Right cardiac atrium (tissue), 5 donors: ENCODE measurements around the gene CLCN4. TPM values are rescaled to one million over a fixed set of nuclear protein-coding genes. Genes with fewer than 3 reads are reported as not detected.

Source experiments
- ATAC-seq, 2 donors: fragments of 200-7000 bp; cut with Tn5 transposase; one replicate each; pipeline versions ENCODE4 v1.8.0 to v1.9.1; 2020; ENCODE audit warnings: moderate library complexity in 2 of 2, mild to moderate bottlenecking in 1 of 2
- DNase-seq, 3 donors: peaks; one replicate each; pipeline ENCODE4 v3.0.0-alpha.2; 2020
- H3K27ac ChIP-seq: one replicate; pipeline ENCODE4 v1.5.1; 2013; ENCODE audit warnings: mild to moderate bottlenecking, low read length, control low read depth, moderate library complexity
- H3K27me3 ChIP-seq: one replicate; pipeline ENCODE4 v1.6.1; 2013; ENCODE audit not compliant: control insufficient read depth, insufficient read depth
- H3K4me1 ChIP-seq: one replicate; pipeline ENCODE4 v1.6.1; 2013; ENCODE audit warnings: low read length; ENCODE audit not compliant: control insufficient read depth, insufficient read depth
- H3K4me3 ChIP-seq: one replicate; pipeline ENCODE4 v1.5.1; 2013; ENCODE audit warnings: low read length, control low read depth
- H3K9me3 ChIP-seq: one replicate; pipeline ENCODE4 v1.6.1; 2013; ENCODE audit warnings: low read length; ENCODE audit not compliant: control insufficient read depth
- WGBS: extraction: QIAGEN DNeasy Blood & Tissue Kit; methylation state at CpG from one replicate; pipeline ENCODE4 v1.1.7; 2013; 5-methylcytosine and 5-hydroxymethylcytosine counted together
- intact Hi-C, 4 donors: fragments of 100-400 bp; cut with DNase I; formaldehyde crosslinking; loops; one replicate each; pipeline versions ENCODE4 v1.11.0 to v1.14.0; 2022 to 2023
- polyA plus RNA-seq: library from polyadenylated mRNA; stranded (reverse); fragments of 200-250 nt; gene quantifications from one replicate; pipeline ENCODE4 v1.2.3, GENCODE V29; 2013
- total RNA-seq, 4 donors: library from RNA; stranded (reverse); fragmentation: NEBNext Ultra II Directional; extraction: Animal tissue kit (Norgen Biotek cat#: 25700); gene quantifications; one replicate each; pipeline ENCODE4 v1.2.1, GENCODE V29; 2021
- donor health status: healthy with polysubstance abuse.
- donor health status: DM: no; HTN: yes; CAD: no.
- donor health status: DM: no; HTN: no; CAD: no.
- donor health status: DM: no; HTN: yes; CAD: no; lungs with severe emphysema.
- donor health status: DM: yes; HTN: yes; CAD: no.

CLCN4 gene
- total and polyA plus RNA-seq, 5 donors, result 11.0 to 34.9 (median 29.7) TPM

GRCh38 chrX:10242026-10242425 lies 85.3 kb downstream of the CLCN4 start:
- WGBS, result 87% methylated on average over 5 of the region's 5 CpGs
- ATAC-seq, result no peak
- Histone ChIP-seq H3K9me3 (no peaks in the 10 kb centered on the region), H3K4me1 (no peaks in the 10 kb centered on the region), H3K4me3 (no peak overlapping the region), H3K27me3 (no peaks in the 10 kb centered on the region), H3K27ac (no peak overlapping the region)
- intact Hi-C loops, result no loop called here
- DNase-seq, result no peak

GRCh38 chrX:10243106-10243505 lies 86.3 kb downstream of the CLCN4 start:
- intact Hi-C loops, result no loop called here
- Histone ChIP-seq H3K4me3 (no peak overlapping the region), H3K4me1 (no peaks in the 10 kb centered on the region), H3K9me3 (no peaks in the 10 kb centered on the region), H3K27ac (no peak overlapping the region), H3K27me3 (no peaks in the 10 kb centered on the region)
- no peak for ATAC-seq
- DNase-seq, result no peak
- 74% methylated on average over 4 of the region's 4 CpGs for WGBS

- H3K27me3 ChIP-seq, result no peaks in the 10 kb centered on the region
- H3K9me3 ChIP-seq, result no peaks in the 10 kb centered on the region
- 54% methylated on average over 9 of the region's 9 CpGs for WGBS
- ATAC-seq, result no peak
- DNase-seq, result no peak
- no peaks in the 10 kb centered on the region for H3K4me1 ChIP-seq
- no peak overlapping the region for H3K27ac ChIP-seq
- H3K4me3 ChIP-seq, result no peak overlapping the region
- intact Hi-C loops, result no loop called here
These were observed 88.3 kb downstream of the CLCN4 start for GRCh38 chrX:10244915-10245622.

- no peaks in the 10 kb centered on the region for H3K27me3 ChIP-seq
- no peak overlapping the region for H3K27ac ChIP-seq
- 78% methylated on average over 4 of the region's 4 CpGs for WGBS
- H3K9me3 ChIP-seq, result no peaks in the 10 kb centered on the region
- ATAC-seq, result no peak
- intact Hi-C loops, result no loop called here
- no peak overlapping the region for H3K4me3 ChIP-seq
- no peaks in the 10 kb centered on the region for H3K4me1 ChIP-seq
- no peak for DNase-seq
These were observed 89.1 kb downstream of the CLCN4 start for GRCh38 chrX:10245886-10246285.

GRCh38 chrX:10246297-10246696 lies 89.5 kb downstream of the CLCN4 start:
- DNase-seq (no peak), ATAC-seq (no peak)
- WGBS, result 29% methylated on average over 4 of the region's 4 CpGs
- Histone ChIP-seq H3K27me3 (no peaks in the 10 kb centered on the region), H3K9me3 (no peaks in the 10 kb centered on the region), H3K4me1 (no peaks in the 10 kb centered on the region), H3K4me3 (no peak overlapping the region), H3K27ac (no peak overlapping the region)
- intact Hi-C loops, result no loop called here

- WGBS, result 66% methylated on average over 2 of the region's 2 CpGs
- intact Hi-C loops, result no loop called here
These were observed 90.1 kb downstream of the CLCN4 start for GRCh38 chrX:10246846-10247245.

GRCh38 chrX:10254739-10255138 lies 98.0 kb downstream of the CLCN4 start:
- no peaks in the 10 kb centered on the region for H3K9me3 ChIP-seq
- H3K4me3 ChIP-seq, result no peak overlapping the region
- intact Hi-C loops, result no loop called here
- DNase-seq, result no peak
- H3K27ac ChIP-seq, result no peak overlapping the region
- H3K27me3 ChIP-seq, result no peaks in the 10 kb centered on the region
- no peaks in the 10 kb centered on the region for H3K4me1 ChIP-seq
- 88% methylated on average over 3 of the region's 3 CpGs for WGBS
- ATAC-seq, result no peak

More at GRCh38 chrX:10246846-10247245, 90.1 kb downstream of the CLCN4 start:
- DNase-seq (no peak), ATAC-seq (no peak)
- no peaks in the 10 kb centered on the region for H3K4me1 ChIP-seq
- no peak overlapping the region for H3K4me3 ChIP-seq
- H3K9me3 ChIP-seq, result no peaks in the 10 kb centered on the region
- no peaks in the 10 kb centered on the region for H3K27me3 ChIP-seq
- no peak overlapping the region for H3K27ac ChIP-seq

- Histone ChIP-seq H3K27me3 (no peaks in the 10 kb centered on the region), H3K4me3 (no peak overlapping the region), H3K9me3 (no peaks in the 10 kb centered on the region), H3K4me1 (no peaks in the 10 kb centered on the region), H3K27ac (no peak overlapping the region)
- WGBS, result 41% methylated on average over 1 of the region's 1 CpG
- no peak for DNase-seq
- intact Hi-C loops, result no loop called here
- no peak for ATAC-seq
These were observed 102.9 kb downstream of the CLCN4 start for GRCh38 chrX:10259716-10260115.

GRCh38 chrX:10265775-10266174 lies 109.0 kb downstream of the CLCN4 start:
- ATAC-seq, result no peak
- intact Hi-C loops, result no loop called here

GRCh38 chrX:10278716-10279115 lies 121.9 kb downstream of the CLCN4 start:
- no peak overlapping the region for H3K27ac ChIP-seq
- H3K9me3 ChIP-seq, result no peaks in the 10 kb centered on the region
- WGBS, result 92% methylated on average over 2 of the region's 2 CpGs
- no peak overlapping the region for H3K4me3 ChIP-seq
- H3K27me3 ChIP-seq, result no peaks in the 10 kb centered on the region
- H3K4me1 ChIP-seq, result no peaks in the 10 kb centered on the region
- ATAC-seq, result no peak
- intact Hi-C loops, result no loop called here
- no peak for DNase-seq

More at GRCh38 chrX:10265775-10266174, 109.0 kb downstream of the CLCN4 start:
- H3K4me1 ChIP-seq, result no peaks in the 10 kb centered on the region
- DNase-seq, result no peak
- WGBS, result 96% methylated on average over 2 of the region's 2 CpGs
- H3K4me3 ChIP-seq, result no peak overlapping the region
- no peaks in the 10 kb centered on the region for H3K9me3 ChIP-seq
- H3K27ac ChIP-seq, result no peak overlapping the region
- H3K27me3 ChIP-seq, result no peaks in the 10 kb centered on the region

GRCh38 chrX:10280071-10280470 lies 123.3 kb downstream of the CLCN4 start:
- Histone ChIP-seq H3K9me3 (no peaks in the 10 kb centered on the region), H3K27me3 (no peaks in the 10 kb centered on the region), H3K4me1 (no peaks in the 10 kb centered on the region), H3K4me3 (no peak overlapping the region), H3K27ac (no peak overlapping the region)
- 73% methylated on average over 2 of the region's 2 CpGs for WGBS
- no peak for ATAC-seq
- intact Hi-C loops, result no loop called here
- peak; percentile 22 to 56 (median 44) for DNase-seq

GRCh38 chrX:10282490-10282889 lies 125.7 kb downstream of the CLCN4 start:
- DNase-seq (no peak), ATAC-seq (no peak)
- Histone ChIP-seq H3K9me3 (no peaks in the 10 kb centered on the region), H3K4me3 (no peak overlapping the region), H3K27ac (no peak overlapping the region), H3K27me3 (no peaks in the 10 kb centered on the region), H3K4me1 (no peaks in the 10 kb centered on the region)
- intact Hi-C loops, result no loop called here
- WGBS, result 96% methylated on average over 1 of the region's 1 CpG
